ENCODE measurements around the gene RELT. TPM values are rescaled to one million over a fixed set of nuclear protein-coding genes. Genes with fewer than 3 reads are reported as not detected.
A peak's percentile ranks its signal among the peaks of the same experiment; 100 is the strongest.

The RELT gene
- total RNA-seq, 1 experiment from 2014 or later: 7.8 TPM

GRCh38 chr11:73366953-73367352 lies 9.2 kb upstream of the RELT start:
- Histone ChIP-seq H3K36me3 (ENCODE audit: low read depth) (no peaks in the 10 kb centered on the region), H3K79me2 (ENCODE audit: low read depth) (no peaks in the 10 kb centered on the region), H3K4me2 (no peak overlapping the region), H3K9me2 (ENCODE audit: insufficient read depth) (no peaks in the 10 kb centered on the region), H3K9me3 (ENCODE audit: insufficient read depth, low read depth) (no peaks in the 10 kb centered on the region), H2AFZ (no peak overlapping the region), H3K4me1 (replicated peaks; ENCODE audit: insufficient read depth) (no peaks in the 10 kb centered on the region), H4K20me1 (ENCODE audit: insufficient read depth) (no peaks in the 10 kb centered on the region), H3F3A (ENCODE audit: insufficient read depth, low read depth) (peaks cover 4% of the 10 kb centered on the region; the same call in 1 of the 2 replicates), H3K27ac (no peak overlapping the region), H3K4me3 (no peak overlapping the region), H3K27me3 (ENCODE audit: insufficient read depth, low read depth) (no peaks in the 10 kb centered on the region)
- TF ChIP-seq EZH2 (IDR thresholded peaks at IDR 0.05; ENCODE audit: low read depth) (no peak), CTCF (conservative IDR thresholded peaks at IDR 0.05) (no peak)
- POLR2A ChIA-PET (ENCODE audit: unreplicated experiment): no interaction called here
- BruUV-seq (replicated peaks): no TSS peak
- DNase-seq: no peak
- CTCF ChIA-PET: no interaction called here
- intact Hi-C loops (cut with micrococcal nuclease; ENCODE audit: unreplicated experiment): no loop called here

- intact Hi-C loops (cut with micrococcal nuclease; ENCODE audit: unreplicated experiment): no loop called here
- TF ChIP-seq CTCF (conservative IDR thresholded peaks at IDR 0.05) (no peak), EZH2 (IDR thresholded peaks at IDR 0.05; ENCODE audit: low read depth) (no peak)
- no peak overlapping the region for H3K4me2 ChIP-seq
- no peak overlapping the region for H2AFZ ChIP-seq
- H3F3A ChIP-seq (ENCODE audit: insufficient read depth, low read depth): peaks cover 4% of the 10 kb centered on the region; the same call in 1 of the 2 replicates
- no peak overlapping the region for H3K27ac ChIP-seq
- no peaks in the 10 kb centered on the region for H3K27me3 ChIP-seq (ENCODE audit: insufficient read depth, low read depth)
- no peak for DNase-seq
- no peaks in the 10 kb centered on the region for H3K36me3 ChIP-seq (ENCODE audit: low read depth)
- ChIA-PET CTCF (no interaction called here), POLR2A (ENCODE audit: unreplicated experiment) (no interaction called here)
- H3K9me3 ChIP-seq (ENCODE audit: insufficient read depth, low read depth): no peaks in the 10 kb centered on the region
- H3K79me2 ChIP-seq (ENCODE audit: low read depth): no peaks in the 10 kb centered on the region
- no peaks in the 10 kb centered on the region for H4K20me1 ChIP-seq (ENCODE audit: insufficient read depth)
- H3K9me2 ChIP-seq (ENCODE audit: insufficient read depth): no peaks in the 10 kb centered on the region
- no peak overlapping the region for H3K4me3 ChIP-seq
- no TSS peak for BruUV-seq (replicated peaks)
- H3K4me1 ChIP-seq (replicated peaks; ENCODE audit: insufficient read depth): no peaks in the 10 kb centered on the region
Measured at GRCh38 chr11:73367482-73368024, 8.6 kb upstream of the RELT start.

GRCh38 chr11:73372375-73372993 lies 3.7 kb upstream of the RELT start:
- H3K4me3 ChIP-seq: no peak overlapping the region
- no peaks in the 10 kb centered on the region for H3K9me2 ChIP-seq (ENCODE audit: insufficient read depth)
- TF ChIP-seq CTCF (conservative IDR thresholded peaks at IDR 0.05) (peak; percentile 28; the same call in 1 of the 2 replicates), EZH2 (IDR thresholded peaks at IDR 0.05; ENCODE audit: low read depth) (no peak)
- POLR2A ChIA-PET (ENCODE audit: unreplicated experiment): no interaction called here
- H3K36me3 ChIP-seq (ENCODE audit: low read depth): no peaks in the 10 kb centered on the region
- no peak overlapping the region for H2AFZ ChIP-seq
- CTCF ChIA-PET: interaction anchor here (1.2 kb wide), 1 partner anchor 21 kb away, joined by 4 read pairs; no protein-coding TSS in a partner anchor
- no peaks in the 10 kb centered on the region for H3K9me3 ChIP-seq (ENCODE audit: insufficient read depth, low read depth)
- H3F3A ChIP-seq (ENCODE audit: insufficient read depth, low read depth): no peaks in the 10 kb centered on the region
- intact Hi-C loops (cut with micrococcal nuclease; ENCODE audit: unreplicated experiment): no loop called here
- peaks cover 9% of the 10 kb centered on the region for H3K79me2 ChIP-seq (ENCODE audit: low read depth)
- H4K20me1 ChIP-seq (ENCODE audit: insufficient read depth): no peaks in the 10 kb centered on the region
- no peak overlapping the region for H3K27ac ChIP-seq
- H3K4me2 ChIP-seq: no peak overlapping the region
- DNase-seq: no peak
- peaks cover 7% of the 10 kb centered on the region; the same call in 1 of the 2 replicates for H3K4me1 ChIP-seq (replicated peaks; ENCODE audit: insufficient read depth)
- H3K27me3 ChIP-seq (ENCODE audit: insufficient read depth, low read depth): no peaks in the 10 kb centered on the region
- no TSS peak for BruUV-seq (replicated peaks)
